Measurements from ENCODE around the gene S100A3.

DNA sequence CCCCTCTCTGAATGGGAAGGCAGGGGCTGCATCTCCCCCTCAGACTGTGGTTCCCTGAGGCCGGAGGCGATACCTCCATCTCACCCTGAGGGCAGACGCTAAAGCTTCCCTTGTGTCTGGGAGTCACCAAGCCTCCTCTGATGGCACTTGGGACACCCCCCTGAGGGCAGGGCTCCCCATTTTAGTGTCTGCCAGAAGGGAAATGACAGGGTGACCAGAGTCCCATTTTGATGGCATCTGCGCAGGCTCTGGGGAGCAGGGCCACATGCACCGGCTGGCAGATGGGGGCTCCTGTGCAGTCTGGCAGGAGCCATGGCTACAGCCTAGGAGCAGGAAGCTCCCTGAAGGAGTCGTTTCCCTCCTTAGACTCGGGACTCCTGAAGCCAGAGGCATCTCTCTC lies 14.9 kb upstream of the S100A3 start:
- no peak for TF ChIP-seq RAD21 (CRISPR knock-in tag; IDR thresholded peaks at IDR 0.05)
- TF ChIP-seq POLR2A (IDR thresholded peaks at IDR 0.05; ENCODE audit: insufficient read depth in 1 of 2, low read depth in 2 of 2, low read length in 2 of 2): no peak

Measured in HepG2 (cell line).